Parathyroid adenoma (tissue), 2 donors: ENCODE data around the gene STBD1.

Experiments
- H2AFZ ChIP-seq: fragments of 300-600 bp; sonication (generic); one replicate; pipeline ENCODE4 v1.7.0; 2017; ENCODE audit warnings: antibody characterized with exemption, mild to moderate bottlenecking
- H3K27ac ChIP-seq: fragments of 300-600 bp; sonication (generic); one replicate; pipeline ENCODE4 v1.7.0; 2017
- H3K27me3 ChIP-seq: fragments of 300-600 bp; sonication (generic); one replicate; pipeline ENCODE4 v1.7.0; 2017; ENCODE audit warnings: low read length; ENCODE audit not compliant: control insufficient read depth, insufficient read depth
- H3K36me3 ChIP-seq: fragments of 300-600 bp; sonication (generic); one replicate; pipeline ENCODE4 v1.7.0; 2017; ENCODE audit warnings: low read length; ENCODE audit not compliant: control insufficient read depth, insufficient read depth
- H3K4me1 ChIP-seq: fragments of 300-600 bp; sonication (generic); one replicate; pipeline ENCODE4 v1.7.0; 2017; ENCODE audit warnings: control low read depth
- H3K4me2 ChIP-seq: fragments of 300-600 bp; sonication (generic); one replicate; pipeline ENCODE4 v1.7.0; 2017; ENCODE audit warnings: low read length
- H3K4me3 ChIP-seq: fragments of 300-600 bp; sonication (generic); one replicate; pipeline ENCODE4 v1.7.0; 2017; ENCODE audit warnings: low read depth, low read length
- H3K79me2 ChIP-seq: fragments of 300-600 bp; sonication (generic); one replicate; pipeline ENCODE4 v1.7.0; 2017; ENCODE audit warnings: control low read depth
- H3K9ac ChIP-seq: fragments of 300-600 bp; sonication (generic); one replicate; pipeline ENCODE4 v1.7.0; 2017; ENCODE audit warnings: mild to moderate bottlenecking
- H3K9me3 ChIP-seq: fragments of 300-600 bp; sonication (generic); one replicate; pipeline ENCODE4 v1.7.0; 2017; ENCODE audit warnings: low read length; ENCODE audit not compliant: control insufficient read depth
- CTCF ChIP-seq: fragments of 300-600 bp; sonication (generic); IDR thresholded peaks from one replicate; pipeline ENCODE4 v1.7.0; 2017; ENCODE audit warnings: antibody characterized with exemption, mild to moderate bottlenecking
- donor health status: primary hyperparathyroidism.

Gene STBD1

GRCh38 chr4:76306882-76307659 is 538 bp downstream of the STBD1 start:
- Histone ChIP-seq H3K36me3 (no peaks in the 10 kb centered on the region), H3K4me1 (no peaks in the 10 kb centered on the region)
- TF ChIP-seq CTCF, result peak; percentile 20

GRCh38 chr4:76307660-76308014 is 1.1 kb downstream of the STBD1 start:
- no peaks in the 10 kb centered on the region for H3K4me1 ChIP-seq
- H3K4me2 ChIP-seq, result peak overlapping the region; percentile 95
- H3K9me3 ChIP-seq, result no peaks in the 10 kb centered on the region
- H3K4me3 ChIP-seq, result peak overlapping the region; percentile 80
- no peaks in the 10 kb centered on the region for H3K27me3 ChIP-seq
- no peak for TF ChIP-seq CTCF
- H3K9ac ChIP-seq, result no peak overlapping the region
- H3K36me3 ChIP-seq, result no peaks in the 10 kb centered on the region
- peak overlapping the region; percentile 91 for H2AFZ ChIP-seq
- no peaks in the 10 kb centered on the region for H3K79me2 ChIP-seq
- H3K27ac ChIP-seq, result no peak overlapping the region

More at GRCh38 chr4:76306882-76307659, 538 bp downstream of the STBD1 start:
- H3K27ac ChIP-seq, result peak overlapping the region; percentile 72
- no peaks in the 10 kb centered on the region for H3K79me2 ChIP-seq
- H3K9ac ChIP-seq, result no peak overlapping the region
- no peaks in the 10 kb centered on the region for H3K9me3 ChIP-seq
- peak overlapping the region; percentile 95 for H3K4me2 ChIP-seq
- H2AFZ ChIP-seq, result peak overlapping the region; percentile 91
- no peaks in the 10 kb centered on the region for H3K27me3 ChIP-seq
- peak overlapping the region; percentile 80 for H3K4me3 ChIP-seq

GRCh38 chr4:76308548-76308947 is 2.0 kb downstream of the STBD1 start:
- Histone ChIP-seq H3K27ac (no peak overlapping the region), H3K4me3 (no peak overlapping the region), H2AFZ (no peak overlapping the region), H3K9me3 (no peaks in the 10 kb centered on the region), H3K4me1 (no peaks in the 10 kb centered on the region), H3K27me3 (no peaks in the 10 kb centered on the region), H3K4me2 (no peak overlapping the region), H3K79me2 (no peaks in the 10 kb centered on the region), H3K36me3 (no peaks in the 10 kb centered on the region), H3K9ac (no peak overlapping the region)
- TF ChIP-seq CTCF, result no peak

- no peaks in the 10 kb centered on the region for H3K79me2 ChIP-seq
- no peaks in the 10 kb centered on the region for H3K27me3 ChIP-seq
- no peaks in the 10 kb centered on the region for H3K36me3 ChIP-seq
- TF ChIP-seq CTCF, result no peak
- H3K27ac ChIP-seq, result no peak overlapping the region
- no peaks in the 10 kb centered on the region for H3K4me1 ChIP-seq
- no peak overlapping the region for H3K4me3 ChIP-seq
- no peak overlapping the region for H3K4me2 ChIP-seq
- H3K9ac ChIP-seq, result no peak overlapping the region
- H3K9me3 ChIP-seq, result no peaks in the 10 kb centered on the region
- H2AFZ ChIP-seq, result no peak overlapping the region
These were observed 3.5 kb downstream of the STBD1 start for GRCh38 chr4:76309939-76310550.
